ENCODE data around the gene ZNF791.

DNA sequence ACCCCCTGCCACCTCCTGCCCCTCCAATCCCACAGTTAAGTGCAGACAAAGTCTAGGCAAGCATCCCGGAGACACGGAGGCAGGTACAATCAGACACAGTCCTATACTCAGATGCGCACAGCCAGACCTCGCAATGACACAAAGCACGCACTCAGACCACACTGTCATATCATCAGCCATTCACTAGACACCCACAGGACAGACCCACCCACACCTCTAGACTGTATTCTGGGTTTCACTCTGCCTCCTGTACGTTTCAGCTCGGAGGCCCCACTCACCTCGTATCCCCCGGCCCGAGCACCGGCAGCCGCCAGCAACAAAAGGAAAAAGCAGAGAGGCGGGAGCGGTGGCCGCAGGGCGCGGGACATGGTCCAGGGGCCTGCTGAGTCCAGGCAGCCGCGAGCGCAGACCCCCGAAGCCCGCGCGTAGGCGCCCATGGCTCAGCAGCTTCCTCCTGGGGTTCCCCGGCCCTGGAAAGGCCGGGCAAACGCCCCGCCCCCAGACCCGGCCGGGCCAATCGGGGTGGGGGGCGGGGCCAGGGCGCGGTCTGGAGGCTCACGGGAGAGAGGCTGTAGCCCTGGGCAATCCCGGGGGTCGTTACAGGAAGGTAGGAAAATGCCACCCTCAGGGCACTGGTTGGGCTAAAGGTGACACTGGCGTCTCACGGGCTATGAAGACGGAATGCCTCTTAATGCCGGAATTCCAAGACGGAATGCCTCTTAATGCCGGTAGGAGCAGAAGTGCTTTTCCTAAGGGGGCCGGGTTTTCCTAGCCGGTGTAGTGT lies 55.7 kb downstream of the ZNF791 start, which contains the start of the genes MAN2B1 and WDR83:
- TF ChIP-seq, protein P1, sequence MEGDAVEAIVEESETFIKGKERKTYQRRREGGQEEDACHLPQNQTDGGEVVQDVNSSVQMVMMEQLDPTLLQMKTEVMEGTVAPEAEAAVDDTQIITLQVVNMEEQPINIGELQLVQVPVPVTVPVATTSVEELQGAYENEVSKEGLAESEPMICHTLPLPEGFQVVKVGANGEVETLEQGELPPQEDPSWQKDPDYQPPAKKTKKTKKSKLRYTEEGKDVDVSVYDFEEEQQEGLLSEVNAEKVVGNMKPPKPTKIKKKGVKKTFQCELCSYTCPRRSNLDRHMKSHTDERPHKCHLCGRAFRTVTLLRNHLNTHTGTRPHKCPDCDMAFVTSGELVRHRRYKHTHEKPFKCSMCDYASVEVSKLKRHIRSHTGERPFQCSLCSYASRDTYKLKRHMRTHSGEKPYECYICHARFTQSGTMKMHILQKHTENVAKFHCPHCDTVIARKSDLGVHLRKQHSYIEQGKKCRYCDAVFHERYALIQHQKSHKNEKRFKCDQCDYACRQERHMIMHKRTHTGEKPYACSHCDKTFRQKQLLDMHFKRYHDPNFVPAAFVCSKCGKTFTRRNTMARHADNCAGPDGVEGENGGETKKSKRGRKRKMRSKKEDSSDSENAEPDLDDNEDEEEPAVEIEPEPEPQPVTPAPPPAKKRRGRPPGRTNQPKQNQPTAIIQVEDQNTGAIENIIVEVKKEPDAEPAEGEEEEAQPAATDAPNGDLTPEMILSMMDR (conservative IDR thresholded peaks at IDR 0.05; ENCODE audit: low read length) = no peak
- TF ChIP-seq EZH2phosphoT487 (IDR thresholded peaks at IDR 0.05; ENCODE audit: borderline replicate concordance, low read depth, low read length) = no peak
